Tibial artery (tissue), 4 donors: ENCODE results near the gene GPAT3.
A peak's percentile ranks its signal among the peaks of the same experiment; 100 is the strongest.

Experiments
- DNase-seq, 2 donors: peaks; one replicate each; pipeline ENCODE4 v3.0.0-alpha.2; 2019
- H3K27ac ChIP-seq, 2 donors: fragments of 200-600 bp; sonication (generic) in 1 of 2; 1 replicate in 1 of 2; 2 replicates in 1 of 2; pipeline ENCODE4 v1.5.1; 2018 to 2019; ENCODE audit warnings: mild to moderate bottlenecking in 1 of 2
- H3K27me3 ChIP-seq, 2 donors: fragments of 200-600 bp; sonication (generic) in 1 of 2; one replicate each; pipeline versions ENCODE4 v1.5.1 to v1.6.0; 2016 to 2019
- H3K36me3 ChIP-seq, 3 donors: fragments of 200-600 bp; sonication (generic) in 2 of 3; one replicate each; pipeline ENCODE4 v1.5.1; 2016 to 2019; ENCODE audit warnings: mild to moderate bottlenecking in 2 of 3
- H3K4me1 ChIP-seq, 4 donors: fragments of 200-600 bp; sonication (generic) in 2 of 4; 1 replicate in 3 of 4; 2 replicates in 1 of 4; pipeline ENCODE4 v1.5.1; 2016 to 2019
- H3K4me3 ChIP-seq, 2 donors: fragments of 200-600 bp; sonication (generic) in 1 of 2; 1 replicate in 1 of 2; 2 replicates in 1 of 2; pipeline ENCODE4 v1.5.1; 2018 to 2019; ENCODE audit warnings: mild to moderate bottlenecking in 2 of 2
- H3K9me3 ChIP-seq, 3 donors: fragments of 200-600 bp; sonication (generic) in 1 of 3; one replicate each; pipeline ENCODE4 v1.5.1; 2016 to 2019
- CTCF ChIP-seq, 2 experiments: fragments of 200-600 bp in 1 of 2; fragments of 450-650 bp in 1 of 2; IDR thresholded peaks; one replicate each; pipeline ENCODE4 v1.5.1; 2017 to 2019; ENCODE audit warnings: antibody characterized with exemption in 2 of 2, mild to moderate bottlenecking in 1 of 2, moderate library complexity in 1 of 2
- intact Hi-C: fragments of 100-400 bp; cut with DNase I; formaldehyde crosslinking; loops from one replicate; pipeline ENCODE4 v1.15.0; 2023; ENCODE audit warnings: low total_unique reads

The GPAT3 gene

DNA sequence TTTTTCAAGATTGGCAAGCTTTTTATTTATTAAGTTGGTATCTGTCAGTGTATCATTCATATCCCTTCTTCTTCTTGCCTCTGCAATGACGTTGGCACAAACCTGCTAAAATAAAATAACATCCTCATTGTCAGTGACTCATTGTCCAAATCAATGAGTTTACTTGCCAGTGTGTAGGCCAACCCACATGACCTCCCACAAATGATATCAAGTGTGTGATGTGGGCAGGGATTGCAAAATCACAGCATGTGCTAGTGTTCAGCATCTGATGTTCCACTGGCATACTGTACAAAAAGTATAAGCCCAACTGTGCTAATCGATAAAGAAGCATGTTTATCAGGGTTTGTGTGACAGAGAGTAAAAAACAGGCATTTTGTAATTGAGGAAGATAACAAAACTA lies 25.5 kb downstream of the GPAT3 start:
- Histone ChIP-seq H3K9me3 (no peaks in the 10 kb centered on the region), H3K4me1 (no peaks in the 10 kb centered on the region), H3K4me3 (no peak overlapping the region), H3K27me3 (no peaks in the 10 kb centered on the region), H3K36me3 (no peaks in the 10 kb centered on the region), H3K27ac (no peak overlapping the region)
- no peak for TF ChIP-seq CTCF (IDR thresholded peaks at IDR 0.05)
- DNase-seq: peak in 1 of 2 donors; percentile 33
- intact Hi-C loops: no loop called here

GRCh38 chr4:83563998-83564397 lies 28.1 kb downstream of the GPAT3 start:
- H3K36me3 ChIP-seq: no peaks in the 10 kb centered on the region
- intact Hi-C loops: no loop called here
- H3K27me3 ChIP-seq: no peaks in the 10 kb centered on the region
- no peak for TF ChIP-seq CTCF (IDR thresholded peaks at IDR 0.05)
- H3K4me3 ChIP-seq: no peak overlapping the region
- no peaks in the 10 kb centered on the region for H3K9me3 ChIP-seq
- no peak overlapping the region for H3K27ac ChIP-seq
- no peaks in the 10 kb centered on the region for H3K4me1 ChIP-seq
- DNase-seq: no peak

GRCh38 chr4:83568062-83568461 lies 32.2 kb downstream of the GPAT3 start:
- H3K4me1 ChIP-seq: no peaks in the 10 kb centered on the region
- H3K27me3 ChIP-seq: no peaks in the 10 kb centered on the region
- intact Hi-C loops: no loop called here
- no peaks in the 10 kb centered on the region for H3K9me3 ChIP-seq
- TF ChIP-seq CTCF (IDR thresholded peaks at IDR 0.05): no peak
- no peak overlapping the region for H3K27ac ChIP-seq
- H3K36me3 ChIP-seq: no peaks in the 10 kb centered on the region
- H3K4me3 ChIP-seq: no peak overlapping the region
- DNase-seq: no peak

DNA sequence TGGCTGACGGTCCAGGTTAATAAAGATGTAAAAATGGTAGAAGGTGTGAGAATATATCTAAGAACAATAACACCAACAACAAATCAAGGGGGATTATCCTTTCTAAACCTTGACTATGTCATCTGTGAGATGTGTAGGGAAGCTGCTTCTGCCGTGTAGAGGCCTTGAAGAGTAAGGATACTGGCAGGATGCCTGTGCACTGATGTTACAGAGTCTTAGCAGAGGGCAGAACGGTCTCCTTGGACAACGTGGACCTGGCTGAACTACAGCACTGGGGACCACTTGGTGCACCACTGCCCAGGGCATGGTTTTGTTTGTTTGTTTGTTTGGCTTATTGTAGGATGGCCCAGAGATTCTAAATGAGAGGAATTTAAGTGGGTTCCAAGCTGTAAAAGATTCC lies 33.5 kb downstream of the GPAT3 start:
- H3K27me3 ChIP-seq: no peaks in the 10 kb centered on the region
- H3K4me3 ChIP-seq: no peak overlapping the region
- no peak for DNase-seq
- H3K36me3 ChIP-seq: no peaks in the 10 kb centered on the region
- H3K4me1 ChIP-seq: no peaks in the 10 kb centered on the region
- TF ChIP-seq CTCF (IDR thresholded peaks at IDR 0.05): no peak
- H3K9me3 ChIP-seq: no peaks in the 10 kb centered on the region
- H3K27ac ChIP-seq: no peak overlapping the region
- intact Hi-C loops: no loop called here

GRCh38 chr4:83569987-83570386 lies 34.1 kb downstream of the GPAT3 start:
- intact Hi-C loops: no loop called here
- H3K27ac ChIP-seq: no peak overlapping the region
- no peak for DNase-seq
- no peaks in the 10 kb centered on the region for H3K36me3 ChIP-seq
- H3K27me3 ChIP-seq: no peaks in the 10 kb centered on the region
- no peaks in the 10 kb centered on the region for H3K4me1 ChIP-seq
- no peak overlapping the region for H3K4me3 ChIP-seq
- no peaks in the 10 kb centered on the region for H3K9me3 ChIP-seq
- TF ChIP-seq CTCF (IDR thresholded peaks at IDR 0.05): no peak

GRCh38 chr4:83572848-83573247 lies 36.9 kb downstream of the GPAT3 start:
- Histone ChIP-seq H3K27me3 (no peaks in the 10 kb centered on the region), H3K27ac (no peak overlapping the region), H3K9me3 (no peaks in the 10 kb centered on the region), H3K36me3 (no peaks in the 10 kb centered on the region), H3K4me1 (no peaks in the 10 kb centered on the region), H3K4me3 (no peak overlapping the region)
- no peak for TF ChIP-seq CTCF (IDR thresholded peaks at IDR 0.05)
- DNase-seq: no peak
- intact Hi-C loops: no loop called here
